Measurements from ENCODE around the gene DDR2. TPM values are rescaled to one million over a fixed set of nuclear protein-coding genes. Genes with fewer than 3 reads are reported as not detected.

Gene DDR2
- total RNA-seq, 1 experiment from 2014 or later, result 0.52 TPM

GRCh38 chr1:162822391-162823200, 190.3 kb downstream of the DDR2 start:
- H2BK12ac ChIP-seq (ENCODE audit: insufficient read length, low read depth, low read length), result no peak overlapping the region
- H3K18ac ChIP-seq (ENCODE audit: insufficient read length, low read depth, low read length), result no peak overlapping the region
- H3K23ac ChIP-seq (ENCODE audit: insufficient read length, low read depth, low read length), result no peak overlapping the region
- H4K91ac ChIP-seq (ENCODE audit: insufficient read length, low read depth, low read length), result no peak overlapping the region
- no CpG with 5 or more reads among the region's 44 CpGs for WGBS (ENCODE audit: extremely low coverage, insufficient read length, low lambda C conversion rate)
- no peak overlapping the region for H2BK120ac ChIP-seq (ENCODE audit: low read depth, low read length, poor library complexity, severe bottlenecking)
- no peak overlapping the region for H4K5ac ChIP-seq (ENCODE audit: insufficient read length, low read depth, low read length)
- peaks cover 3% of the 10 kb centered on the region for H3K27me3 Mint-ChIP-seq (ENCODE audit: low read depth)
- H3K27ac Mint-ChIP-seq, result peak overlapping the region in 2 of 3 experiments; percentile 75 to 89; a peak in 2 of 7 replicates
- H4K20me1 ChIP-seq (ENCODE audit: control insufficient read depth, insufficient read depth, insufficient read length), result no peaks in the 10 kb centered on the region
- no peaks in the 10 kb centered on the region for H3K36me3 Mint-ChIP-seq (ENCODE audit: insufficient read depth in 1 of 3, low read depth in 3 of 3)
- H3K4me1 Mint-ChIP-seq, result peaks cover 18 to 21% of the 10 kb centered on the region in 2 experiments
- H3K9me3 Mint-ChIP-seq, result no peaks in the 10 kb centered on the region
- TF ChIP-seq CTCF (conservative IDR thresholded peaks at IDR 0.05), result 0 out of 3 replicates have a peak, but pooled peaks have one; percentile 20
- H3K79me1 ChIP-seq (ENCODE audit: insufficient read depth, low read depth, low read length, poor library complexity, severe bottlenecking), result no peaks in the 10 kb centered on the region
- H4K8ac ChIP-seq (replicated peaks; ENCODE audit: insufficient read length, low read depth, low read length), result no peak overlapping the region
- no peak overlapping the region for H2BK15ac ChIP-seq (ENCODE audit: low read depth, low read length)
- peak overlapping the region; percentile 49 for H3K9ac ChIP-seq (ENCODE audit: extremely low read depth, insufficient read length, low read length)
- H3K4me3 Mint-ChIP-seq, result peak overlapping the region; percentile 86 to 94
- peak overlapping the region; percentile 79 for H3K4me2 ChIP-seq (ENCODE audit: insufficient read depth, insufficient read length, low read length)
- no peaks in the 10 kb centered on the region for H3K9me3 ChIP-seq (ENCODE audit: control insufficient read depth, low read depth, low read length)
- H3K4ac ChIP-seq (ENCODE audit: low read depth, low read length), result no peak overlapping the region
- H2AFZ ChIP-seq (ENCODE audit: low read length), result peak overlapping the region; percentile 34
- no peaks in the 10 kb centered on the region for H3K79me2 ChIP-seq (ENCODE audit: insufficient read depth, low read length)
- no peak overlapping the region for H3T11ph ChIP-seq (ENCODE audit: low read length)
- no peaks in the 10 kb centered on the region for H3K27me3 ChIP-seq (ENCODE audit: insufficient read depth, low read length)
- H3K23me2 ChIP-seq (ENCODE audit: insufficient read length, low read depth, low read length, poor library complexity, severe bottlenecking), result peaks cover 8% of the 10 kb centered on the region
- peak overlapping the region; percentile 47 for H3K14ac ChIP-seq (ENCODE audit: insufficient read depth, low read length)
- no peak overlapping the region for H3K27ac ChIP-seq (ENCODE audit: insufficient read length, low read depth, low read length)
- H2AK5ac ChIP-seq (ENCODE audit: insufficient read length, low read length), result no peak overlapping the region
- no peak overlapping the region for H2BK5ac ChIP-seq (ENCODE audit: insufficient read length, low read length)
- DNase-seq, result peak; percentile 85
- no peaks in the 10 kb centered on the region for H3K4me1 ChIP-seq (ENCODE audit: insufficient read depth, low read length)
- no peak overlapping the region for H2BK20ac ChIP-seq (ENCODE audit: low read depth, low read length, poor library complexity, severe bottlenecking)
- no peak overlapping the region for H3K56ac ChIP-seq (ENCODE audit: insufficient read length, low read depth, low read length)
